GM21576 (cell line): ENCODE measurements around the gene HACD1.

Source experiments
- ATAC-seq: cut with Tn5 transposase; IDR thresholded peaks from one replicate; pipeline ENCODE4 v1.9.1; 2021; ENCODE audit warnings: mild to moderate bottlenecking, moderate library complexity; ENCODE audit not compliant: unreplicated experiment

The HACD1 gene, protein sequence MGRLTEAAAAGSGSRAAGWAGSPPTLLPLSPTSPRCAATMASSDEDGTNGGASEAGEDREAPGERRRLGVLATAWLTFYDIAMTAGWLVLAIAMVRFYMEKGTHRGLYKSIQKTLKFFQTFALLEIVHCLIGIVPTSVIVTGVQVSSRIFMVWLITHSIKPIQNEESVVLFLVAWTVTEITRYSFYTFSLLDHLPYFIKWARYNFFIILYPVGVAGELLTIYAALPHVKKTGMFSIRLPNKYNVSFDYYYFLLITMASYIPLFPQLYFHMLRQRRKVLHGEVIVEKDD

DNA sequence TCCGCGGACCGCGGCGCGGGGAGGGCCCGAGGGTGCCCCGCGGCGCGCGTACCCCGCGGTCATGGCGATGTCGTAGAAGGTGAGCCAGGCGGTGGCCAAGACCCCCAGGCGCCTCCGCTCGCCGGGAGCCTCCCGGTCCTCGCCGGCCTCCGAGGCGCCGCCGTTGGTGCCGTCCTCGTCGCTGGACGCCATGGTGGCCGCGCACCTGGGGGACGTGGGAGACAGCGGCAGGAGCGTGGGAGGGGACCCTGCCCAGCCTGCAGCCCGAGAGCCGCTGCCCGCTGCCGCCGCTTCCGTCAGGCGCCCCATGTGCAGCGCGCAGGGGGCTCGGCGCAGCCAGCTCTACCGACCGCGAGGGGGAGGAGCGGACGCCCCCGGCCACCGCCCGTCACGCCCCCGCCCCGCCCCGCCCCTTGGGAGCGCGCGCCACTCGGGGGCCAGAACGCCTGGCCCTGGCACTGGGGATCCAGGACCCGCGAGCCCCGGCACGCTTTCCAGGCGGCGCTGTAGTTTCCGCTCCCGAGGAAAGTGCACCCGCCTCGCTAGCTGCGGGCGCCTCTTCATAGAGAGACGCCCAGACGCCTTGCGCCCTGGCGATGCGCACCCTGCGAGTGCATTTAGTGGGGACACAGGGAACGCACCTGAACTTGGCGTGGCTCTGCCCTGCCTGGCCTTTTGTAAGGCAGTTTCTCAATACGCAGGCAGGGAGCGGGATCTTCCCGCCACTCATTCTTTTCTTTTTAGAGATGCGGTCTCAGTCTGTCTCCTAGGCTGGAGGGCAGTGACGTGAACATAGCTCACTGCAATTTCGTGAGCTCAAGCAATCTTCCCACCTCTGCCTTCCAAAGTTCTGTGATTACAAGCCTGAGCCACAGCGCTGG, at the start of gene HACD1:
TSS of gene HACD1 (minus strand) at position 344 of the 881 bp plus-strand sequence. CDS start at position 309, 35 bp downstream.
- ATAC-seq, result peak; percentile 69

GRCh38 chr10:17665747-17666146, 48.6 kb upstream of the HACD1 start:
- ATAC-seq, result no peak

GRCh38 chr10:17663450-17663849, 46.3 kb upstream of the HACD1 start:
- ATAC-seq, result no peak

DNA sequence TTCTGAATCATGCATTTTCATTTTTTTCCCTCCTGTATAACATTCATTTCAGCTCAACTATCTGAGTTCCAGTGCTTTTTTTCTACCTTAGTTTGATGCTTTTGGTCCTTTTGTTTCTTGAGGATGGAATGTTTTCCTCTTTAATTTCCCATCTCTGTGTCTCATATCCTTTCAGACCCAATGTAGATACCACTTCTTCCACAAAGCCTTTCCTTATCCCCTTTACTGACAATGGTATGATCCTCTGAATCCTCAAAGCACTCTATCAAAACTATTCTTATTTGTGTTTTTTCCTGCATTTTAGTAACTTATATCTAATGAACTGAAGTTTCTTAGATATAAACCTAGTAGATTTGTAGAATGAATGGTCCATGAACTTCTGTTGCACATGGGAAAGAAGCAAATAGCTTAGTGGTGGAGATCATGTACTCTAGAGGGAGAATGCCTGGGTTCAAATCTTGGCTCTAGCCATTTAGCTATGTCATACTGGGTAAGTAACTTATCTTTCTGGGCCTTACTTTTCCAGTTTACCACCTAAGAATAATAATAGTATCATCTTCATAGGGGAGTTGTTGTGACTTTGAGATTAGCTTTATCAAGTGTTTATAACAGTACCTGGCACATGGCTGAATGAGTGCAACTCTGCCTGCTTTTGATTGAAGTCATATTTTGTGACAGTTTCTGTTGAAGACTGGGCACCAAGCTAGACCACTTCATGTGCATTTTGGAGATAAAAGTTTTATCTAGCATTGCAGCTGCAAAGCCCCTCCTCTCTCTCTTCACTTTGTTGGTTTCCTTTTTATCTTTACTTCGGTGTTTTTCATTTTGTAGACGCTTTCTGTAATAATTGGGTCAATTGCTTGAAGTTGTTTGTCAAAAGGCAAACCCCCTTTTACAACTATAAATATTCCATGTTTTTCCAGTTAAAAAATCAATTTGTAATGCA, 45.3 kb upstream of the HACD1 start:
- no peak for ATAC-seq

- ATAC-seq, result no peak
These were observed 44.3 kb upstream of the HACD1 start for GRCh38 chr10:17661510-17661909.

GRCh38 chr10:17660921-17661320, 43.7 kb upstream of the HACD1 start:
- ATAC-seq, result no peak

DNA sequence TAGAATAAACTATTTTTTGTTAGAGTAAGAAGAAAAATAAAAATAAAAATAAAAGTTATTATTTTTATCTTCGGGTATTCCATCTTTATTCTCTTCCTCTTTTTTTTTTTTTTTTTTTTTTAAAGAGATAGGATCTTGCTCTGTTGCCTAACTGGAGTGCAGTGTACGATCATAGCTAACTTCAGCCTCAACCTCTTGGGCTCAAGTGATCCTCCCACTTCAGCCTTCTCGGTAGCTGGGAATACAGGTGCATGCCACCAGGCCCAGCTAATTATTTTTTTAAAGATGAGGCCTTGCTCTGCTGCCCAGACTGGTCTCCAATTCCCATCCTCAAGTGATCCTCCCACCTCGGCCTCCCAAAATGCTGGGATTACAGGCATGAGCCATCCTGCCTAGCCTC, 42.2 kb upstream of the HACD1 start:
- ATAC-seq, result no peak

GRCh38 chr10:17657103-17657500, 39.9 kb upstream of the HACD1 start:
- no peak for ATAC-seq

DNA sequence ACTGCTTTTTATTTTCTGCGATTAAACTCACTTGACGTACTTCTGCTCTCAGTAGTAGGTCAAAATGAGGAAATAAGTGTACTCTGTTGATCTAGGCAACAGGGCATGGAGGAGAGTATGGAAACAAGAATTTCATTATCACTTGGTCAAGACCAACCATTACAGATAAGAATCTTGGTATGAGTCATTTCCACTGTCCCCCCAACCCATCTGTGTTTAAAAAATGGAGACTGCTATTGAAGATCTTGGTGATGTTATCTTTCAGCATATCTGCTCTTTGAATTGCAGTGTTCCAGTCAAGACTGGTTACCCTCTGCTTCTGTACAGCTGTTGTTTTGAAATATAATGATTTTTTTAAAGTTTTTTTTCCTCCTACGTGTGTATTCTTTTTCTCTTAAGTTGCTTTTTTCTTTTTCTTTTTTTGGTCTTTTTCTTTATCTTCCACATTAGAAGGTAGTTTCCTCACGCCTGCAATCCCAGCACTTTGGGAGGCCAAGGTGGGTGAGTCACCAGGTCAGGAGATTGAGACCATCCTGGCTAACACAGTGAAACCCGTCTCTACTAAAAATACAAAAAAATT, 38.5 kb upstream of the HACD1 start:
- peak; percentile 87 for ATAC-seq

DNA sequence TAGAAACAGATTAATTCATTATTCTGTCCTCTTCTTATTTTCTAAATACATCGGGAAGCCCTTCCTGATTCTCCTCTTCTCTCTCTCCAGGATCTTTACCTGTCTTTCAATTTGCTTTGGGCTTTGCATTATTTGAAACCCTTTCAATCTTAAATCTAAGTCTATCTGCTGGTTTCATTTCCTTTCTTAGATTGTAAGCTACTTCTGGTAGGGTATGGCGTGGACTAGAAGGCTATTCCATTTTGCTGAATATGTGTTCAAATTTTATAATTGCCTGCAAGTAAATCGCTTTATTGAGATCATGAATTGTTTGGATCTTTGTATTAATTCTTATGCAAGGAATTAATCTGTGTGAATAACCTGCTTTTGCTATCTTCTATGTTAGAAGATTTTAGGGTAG, 37.8 kb upstream of the HACD1 start:
- ATAC-seq, result peak; percentile 32

- ATAC-seq, result no peak
These were observed 35.4 kb upstream of the HACD1 start for GRCh38 chr10:17652585-17652984.

- ATAC-seq, result no peak
These were observed 34.7 kb upstream of the HACD1 start for GRCh38 chr10:17651896-17652295.

DNA sequence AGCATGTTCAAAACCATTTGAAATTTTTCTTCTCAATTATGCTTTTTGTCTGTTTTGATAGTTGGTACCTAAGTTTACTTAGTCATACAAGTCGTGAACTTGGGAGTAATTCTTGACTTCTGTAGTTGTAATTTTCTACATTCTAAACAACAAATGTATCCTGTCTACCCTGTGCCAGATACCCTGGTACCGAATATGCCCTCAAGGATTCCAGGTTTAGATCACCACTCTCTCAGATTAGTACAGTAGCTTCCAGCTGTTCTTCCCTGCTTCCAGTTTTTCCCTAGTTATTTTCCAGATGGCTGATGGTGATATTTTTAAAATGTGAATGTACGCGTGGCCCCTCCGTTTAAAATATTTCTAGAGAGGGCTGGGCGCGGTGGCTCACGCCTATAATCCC, 33.2 kb upstream of the HACD1 start:
- ATAC-seq, result no peak

DNA sequence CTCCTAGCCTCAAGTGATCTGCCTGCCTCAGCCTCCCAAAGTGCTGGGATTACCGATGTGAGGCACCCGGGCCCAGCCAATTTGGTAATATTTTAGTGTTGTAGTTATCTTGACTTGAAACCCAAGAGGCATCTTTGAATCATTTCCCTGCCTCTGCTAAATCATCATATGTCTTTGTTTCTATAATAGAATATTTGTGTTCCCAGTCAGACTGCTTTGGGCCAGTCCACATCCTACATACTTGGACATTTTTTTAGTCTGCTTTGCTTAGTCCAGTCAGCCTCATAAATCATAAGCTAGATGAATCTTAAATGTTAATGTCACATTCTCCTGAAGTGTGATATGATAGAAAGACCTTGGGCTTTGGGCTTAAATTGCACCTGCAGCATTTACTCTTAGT, 32.7 kb upstream of the HACD1 start:
- ATAC-seq, result no peak

- no peak for ATAC-seq
These were observed 31.9 kb upstream of the HACD1 start for GRCh38 chr10:17649052-17649451.

GRCh38 chr10:17648243-17649035, 31.3 kb upstream of the HACD1 start:
- no peak for ATAC-seq

GRCh38 chr10:17647326-17647725, 30.2 kb upstream of the HACD1 start:
- no peak for ATAC-seq

GRCh38 chr10:17645621-17646345, 28.6 kb upstream of the HACD1 start:
- ATAC-seq, result no peak

- peak; percentile 28 for ATAC-seq
These were observed 27.3 kb upstream of the HACD1 start for GRCh38 chr10:17644485-17644943.
